ENCODE measurements around the gene CCHCR1. TPM values are rescaled to one million over a fixed set of nuclear protein-coding genes. Genes with fewer than 3 reads are reported as not detected.

CCHCR1 gene
- total RNA-seq, 1 experiment from 2014 or later, result 45.5 TPM

- Histone ChIP-seq H3K4me2 (ENCODE audit: insufficient read depth, insufficient read length, low read length) (no peak overlapping the region), H3K4me1 (ENCODE audit: insufficient read depth, low read length) (no peaks in the 10 kb centered on the region), H3K23ac (ENCODE audit: insufficient read length, low read depth, low read length) (no peak overlapping the region), H3T11ph (ENCODE audit: low read length) (no peak overlapping the region), H3K18ac (ENCODE audit: insufficient read length, low read depth, low read length) (no peak overlapping the region), H2BK20ac (ENCODE audit: low read depth, low read length, poor library complexity, severe bottlenecking) (no peak overlapping the region), H3K9me3 (ENCODE audit: control insufficient read depth, low read depth, low read length) (no peaks in the 10 kb centered on the region), H3K27ac (ENCODE audit: insufficient read length, low read depth, low read length) (no peak overlapping the region), H2BK5ac (ENCODE audit: insufficient read length, low read length) (no peak overlapping the region), H4K5ac (ENCODE audit: insufficient read length, low read depth, low read length) (no peak overlapping the region), H3K56ac (ENCODE audit: insufficient read length, low read depth, low read length) (no peak overlapping the region), H2AFZ (ENCODE audit: low read length) (no peak overlapping the region), H2AK5ac (ENCODE audit: insufficient read length, low read length) (no peak overlapping the region), H3K23me2 (ENCODE audit: insufficient read length, low read depth, low read length, poor library complexity, severe bottlenecking) (no peaks in the 10 kb centered on the region), H2BK120ac (ENCODE audit: low read depth, low read length, poor library complexity, severe bottlenecking) (no peak overlapping the region), H4K91ac (ENCODE audit: insufficient read length, low read depth, low read length) (no peak overlapping the region), H3K79me2 (ENCODE audit: insufficient read depth, low read length) (no peaks in the 10 kb centered on the region), H3K79me1 (ENCODE audit: insufficient read depth, low read depth, low read length, poor library complexity, severe bottlenecking) (no peaks in the 10 kb centered on the region), H3K14ac (ENCODE audit: insufficient read depth, low read length) (no peak overlapping the region), H2BK15ac (ENCODE audit: low read depth, low read length) (no peak overlapping the region), H3K27me3 (ENCODE audit: insufficient read depth, low read length) (no peaks in the 10 kb centered on the region), H4K20me1 (ENCODE audit: control insufficient read depth, insufficient read depth, insufficient read length) (no peaks in the 10 kb centered on the region), H2BK12ac (ENCODE audit: insufficient read length, low read depth, low read length) (no peak overlapping the region), H4K8ac (replicated peaks; ENCODE audit: insufficient read length, low read depth, low read length) (no peak overlapping the region), H3K4ac (ENCODE audit: low read depth, low read length) (no peak overlapping the region), H3K9ac (ENCODE audit: extremely low read depth, insufficient read length, low read length) (no peak overlapping the region)
- Mint-ChIP-seq H3K36me3 (ENCODE audit: insufficient read depth in 1 of 3, low read depth in 3 of 3) (no peaks in the 10 kb centered on the region), H3K27ac (no peak overlapping the region), H3K4me3 (no peak overlapping the region), H3K27me3 (ENCODE audit: low read depth) (peaks cover 5% of the 10 kb centered on the region), H3K4me1 (peaks cover 21% of the 10 kb centered on the region in 2 experiments), H3K9me3 (no peaks in the 10 kb centered on the region; a peak in 1 of 5 replicates)
- WGBS (ENCODE audit: extremely low coverage, insufficient read length, low lambda C conversion rate), result no CpG with 5 or more reads among the region's 12 CpGs
- TF ChIP-seq CTCF (conservative IDR thresholded peaks at IDR 0.05), result no peak
- DNase-seq, result no peak
These were observed 36.3 kb downstream of the CCHCR1 start for GRCh38 chr6:31121131-31121790.
